ENCODE measurements around the gene SWSAP1. TPM values are rescaled to one million over a fixed set of nuclear protein-coding genes. Genes with fewer than 3 reads are reported as not detected.

The SWSAP1 gene
- total RNA-seq, 1 experiment from 2014 or later, result 3.0 TPM

DNA sequence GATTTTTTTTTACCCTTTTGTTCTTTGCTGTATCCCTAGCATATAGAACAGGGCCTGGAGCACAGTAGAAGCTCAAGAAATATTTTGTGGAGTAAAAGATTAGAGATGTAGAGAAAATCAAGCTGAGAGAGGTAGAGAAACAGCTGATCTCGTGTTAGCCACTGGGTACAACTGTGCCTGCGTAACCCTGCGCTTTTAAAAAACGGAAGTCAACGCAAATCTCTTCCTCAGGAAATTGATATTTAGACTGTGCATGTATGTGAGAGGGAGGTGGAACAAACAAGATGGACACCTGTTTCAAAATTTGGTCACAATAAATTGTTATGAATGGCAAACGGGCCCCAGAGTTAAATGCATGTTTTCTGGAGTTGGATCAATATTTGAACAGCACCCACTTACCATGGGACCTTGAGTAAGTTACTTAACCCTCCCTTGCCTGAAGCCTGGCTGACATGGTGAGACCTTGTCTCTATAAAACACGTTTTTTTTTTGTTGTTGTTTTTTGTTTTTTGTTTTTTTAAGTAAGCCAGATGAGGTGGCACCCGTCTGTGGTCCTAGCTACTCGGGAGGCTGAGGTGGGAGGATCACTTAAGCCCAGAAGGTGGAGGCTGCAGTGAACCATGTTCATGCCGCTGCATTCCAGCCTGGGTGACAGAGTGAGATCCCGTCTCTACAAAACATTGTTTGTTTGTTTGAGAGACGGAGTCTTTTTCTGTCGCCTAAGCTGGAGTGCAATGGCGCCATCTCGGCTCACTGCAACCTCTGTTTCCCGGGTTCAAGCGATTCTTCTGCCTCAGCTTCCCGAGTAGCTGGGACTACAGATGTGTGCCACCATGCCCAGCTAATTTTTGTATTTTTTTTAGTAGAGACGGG lies 12.9 kb downstream of the SWSAP1 start:
- H3K36me3 Mint-ChIP-seq, result 0 out of 2 replicates have a peak, but pooled peaks cover 3% of the 10 kb centered on the region
- H3K4me3 Mint-ChIP-seq, result no peak overlapping the region
- ATAC-seq (no peak), DNase-seq (ENCODE audit: low spot score) (no peak)
- H3K27me3 Mint-ChIP-seq (ENCODE audit: low read depth), result no peaks in the 10 kb centered on the region; the same call in 1 of the 2 replicates
- no peak overlapping the region for H3K27ac Mint-ChIP-seq
- H3K9me3 Mint-ChIP-seq, result peaks cover 9% of the 10 kb centered on the region
- ChIA-PET CTCF (interaction anchor here (0.7 to 0.8 kb wide), 2 partner anchors 26 to 505 kb away, joined by 3 to 4 read pairs; no protein-coding TSS in a partner anchor), POLR2A (no interaction called here)
- TF ChIP-seq, protein P1, sequence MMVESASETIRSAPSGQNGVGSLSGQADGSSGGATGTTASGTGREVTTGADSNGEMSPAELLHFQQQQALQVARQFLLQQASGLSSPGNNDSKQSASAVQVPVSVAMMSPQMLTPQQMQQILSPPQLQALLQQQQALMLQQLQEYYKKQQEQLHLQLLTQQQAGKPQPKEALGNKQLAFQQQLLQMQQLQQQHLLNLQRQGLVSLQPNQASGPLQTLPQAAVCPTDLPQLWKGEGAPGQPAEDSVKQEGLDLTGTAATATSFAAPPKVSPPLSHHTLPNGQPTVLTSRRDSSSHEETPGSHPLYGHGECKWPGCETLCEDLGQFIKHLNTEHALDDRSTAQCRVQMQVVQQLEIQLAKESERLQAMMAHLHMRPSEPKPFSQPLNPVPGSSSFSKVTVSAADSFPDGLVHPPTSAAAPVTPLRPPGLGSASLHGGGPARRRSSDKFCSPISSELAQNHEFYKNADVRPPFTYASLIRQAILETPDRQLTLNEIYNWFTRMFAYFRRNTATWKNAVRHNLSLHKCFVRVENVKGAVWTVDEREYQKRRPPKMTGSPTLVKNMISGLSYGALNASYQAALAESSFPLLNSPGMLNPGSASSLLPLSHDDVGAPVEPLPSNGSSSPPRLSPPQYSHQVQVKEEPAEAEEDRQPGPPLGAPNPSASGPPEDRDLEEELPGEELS (CRISPR knock-in tag; IDR thresholded peaks at IDR 0.05), result no peak
- TF ChIP-seq ZNF121 (CRISPR knock-in tag; IDR thresholded peaks at IDR 0.05) (no peak), ZNF219 (CRISPR knock-in tag; IDR thresholded peaks at IDR 0.05; ENCODE audit: borderline replicate concordance) (no peak), MYBL2 (CRISPR knock-in tag; IDR thresholded peaks at IDR 0.05) (no peak), ZNF138 (CRISPR knock-in tag; conservative IDR thresholded peaks at IDR 0.05) (no peak), FOXJ3 (CRISPR knock-in tag; IDR thresholded peaks at IDR 0.05; ENCODE audit: borderline replicate concordance) (no peak)
- TF ChIP-seq, protein P2, sequence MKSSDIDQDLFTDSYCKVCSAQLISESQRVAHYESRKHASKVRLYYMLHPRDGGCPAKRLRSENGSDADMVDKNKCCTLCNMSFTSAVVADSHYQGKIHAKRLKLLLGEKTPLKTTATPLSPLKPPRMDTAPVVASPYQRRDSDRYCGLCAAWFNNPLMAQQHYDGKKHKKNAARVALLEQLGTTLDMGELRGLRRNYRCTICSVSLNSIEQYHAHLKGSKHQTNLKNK (CRISPR knock-in tag; IDR thresholded peaks at IDR 0.05), result no peak
- TF ChIP-seq, protein P3, sequence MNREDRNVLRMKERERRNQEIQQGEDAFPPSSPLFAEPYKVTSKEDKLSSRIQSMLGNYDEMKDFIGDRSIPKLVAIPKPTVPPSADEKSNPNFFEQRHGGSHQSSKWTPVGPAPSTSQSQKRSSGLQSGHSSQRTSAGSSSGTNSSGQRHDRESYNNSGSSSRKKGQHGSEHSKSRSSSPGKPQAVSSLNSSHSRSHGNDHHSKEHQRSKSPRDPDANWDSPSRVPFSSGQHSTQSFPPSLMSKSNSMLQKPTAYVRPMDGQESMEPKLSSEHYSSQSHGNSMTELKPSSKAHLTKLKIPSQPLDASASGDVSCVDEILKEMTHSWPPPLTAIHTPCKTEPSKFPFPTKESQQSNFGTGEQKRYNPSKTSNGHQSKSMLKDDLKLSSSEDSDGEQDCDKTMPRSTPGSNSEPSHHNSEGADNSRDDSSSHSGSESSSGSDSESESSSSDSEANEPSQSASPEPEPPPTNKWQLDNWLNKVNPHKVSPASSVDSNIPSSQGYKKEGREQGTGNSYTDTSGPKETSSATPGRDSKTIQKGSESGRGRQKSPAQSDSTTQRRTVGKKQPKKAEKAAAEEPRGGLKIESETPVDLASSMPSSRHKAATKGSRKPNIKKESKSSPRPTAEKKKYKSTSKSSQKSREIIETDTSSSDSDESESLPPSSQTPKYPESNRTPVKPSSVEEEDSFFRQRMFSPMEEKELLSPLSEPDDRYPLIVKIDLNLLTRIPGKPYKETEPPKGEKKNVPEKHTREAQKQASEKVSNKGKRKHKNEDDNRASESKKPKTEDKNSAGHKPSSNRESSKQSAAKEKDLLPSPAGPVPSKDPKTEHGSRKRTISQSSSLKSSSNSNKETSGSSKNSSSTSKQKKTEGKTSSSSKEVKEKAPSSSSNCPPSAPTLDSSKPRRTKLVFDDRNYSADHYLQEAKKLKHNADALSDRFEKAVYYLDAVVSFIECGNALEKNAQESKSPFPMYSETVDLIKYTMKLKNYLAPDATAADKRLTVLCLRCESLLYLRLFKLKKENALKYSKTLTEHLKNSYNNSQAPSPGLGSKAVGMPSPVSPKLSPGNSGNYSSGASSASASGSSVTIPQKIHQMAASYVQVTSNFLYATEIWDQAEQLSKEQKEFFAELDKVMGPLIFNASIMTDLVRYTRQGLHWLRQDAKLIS (CRISPR knock-in tag; IDR thresholded peaks at IDR 0.05; ENCODE audit: borderline replicate concordance), result no peak
- TF ChIP-seq, protein P4, sequence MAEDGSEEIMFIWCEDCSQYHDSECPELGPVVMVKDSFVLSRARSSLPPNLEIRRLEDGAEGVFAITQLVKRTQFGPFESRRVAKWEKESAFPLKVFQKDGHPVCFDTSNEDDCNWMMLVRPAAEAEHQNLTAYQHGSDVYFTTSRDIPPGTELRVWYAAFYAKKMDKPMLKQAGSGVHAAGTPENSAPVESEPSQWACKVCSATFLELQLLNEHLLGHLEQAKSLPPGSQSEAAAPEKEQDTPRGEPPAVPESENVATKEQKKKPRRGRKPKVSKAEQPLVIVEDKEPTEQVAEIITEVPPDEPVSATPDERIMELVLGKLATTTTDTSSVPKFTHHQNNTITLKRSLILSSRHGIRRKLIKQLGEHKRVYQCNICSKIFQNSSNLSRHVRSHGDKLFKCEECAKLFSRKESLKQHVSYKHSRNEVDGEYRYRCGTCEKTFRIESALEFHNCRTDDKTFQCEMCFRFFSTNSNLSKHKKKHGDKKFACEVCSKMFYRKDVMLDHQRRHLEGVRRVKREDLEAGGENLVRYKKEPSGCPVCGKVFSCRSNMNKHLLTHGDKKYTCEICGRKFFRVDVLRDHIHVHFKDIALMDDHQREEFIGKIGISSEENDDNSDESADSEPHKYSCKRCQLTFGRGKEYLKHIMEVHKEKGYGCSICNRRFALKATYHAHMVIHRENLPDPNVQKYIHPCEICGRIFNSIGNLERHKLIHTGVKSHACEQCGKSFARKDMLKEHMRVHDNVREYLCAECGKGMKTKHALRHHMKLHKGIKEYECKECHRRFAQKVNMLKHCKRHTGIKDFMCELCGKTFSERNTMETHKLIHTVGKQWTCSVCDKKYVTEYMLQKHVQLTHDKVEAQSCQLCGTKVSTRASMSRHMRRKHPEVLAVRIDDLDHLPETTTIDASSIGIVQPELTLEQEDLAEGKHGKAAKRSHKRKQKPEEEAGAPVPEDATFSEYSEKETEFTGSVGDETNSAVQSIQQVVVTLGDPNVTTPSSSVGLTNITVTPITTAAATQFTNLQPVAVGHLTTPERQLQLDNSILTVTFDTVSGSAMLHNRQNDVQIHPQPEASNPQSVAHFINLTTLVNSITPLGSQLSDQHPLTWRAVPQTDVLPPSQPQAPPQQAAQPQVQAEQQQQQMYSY (CRISPR knock-in tag; IDR thresholded peaks at IDR 0.05), result no peak
- H3K4me1 Mint-ChIP-seq, result peaks cover 5% of the 10 kb centered on the region; the same call in 1 of the 2 replicates

DNA sequence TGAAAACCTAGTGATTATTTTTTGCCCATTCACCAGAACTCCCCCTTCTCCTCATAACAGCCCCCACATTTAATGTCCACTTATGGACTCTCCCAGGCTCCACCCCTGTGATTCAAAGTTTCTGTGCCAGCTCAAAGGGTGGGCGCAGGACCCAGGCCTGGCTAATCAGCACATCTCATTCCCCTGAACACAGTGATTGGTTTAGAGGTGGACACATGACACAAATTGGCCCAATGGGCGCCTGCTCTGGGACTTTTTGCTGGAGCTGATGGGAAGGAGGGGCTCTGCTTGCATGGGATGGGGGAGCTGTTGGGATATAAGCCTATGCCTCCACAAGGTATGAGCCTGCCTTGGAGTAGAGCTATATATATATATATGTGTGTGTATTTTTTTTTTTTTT lies 15.9 kb downstream of the SWSAP1 start:
- no peak overlapping the region for H3K27ac Mint-ChIP-seq
- H3K27me3 Mint-ChIP-seq (ENCODE audit: low read depth), result no peaks in the 10 kb centered on the region; the same call in 1 of the 2 replicates
- H3K4me3 Mint-ChIP-seq, result no peak overlapping the region
- peaks cover 13% of the 10 kb centered on the region for H3K9me3 Mint-ChIP-seq
- no peak for DNase-seq (ENCODE audit: low spot score)
- H3K36me3 Mint-ChIP-seq, result peaks cover 16% of the 10 kb centered on the region
- TF ChIP-seq SP1 (CRISPR knock-in tag; conservative IDR thresholded peaks at IDR 0.05), result no peak
- TF ChIP-seq, protein P5, sequence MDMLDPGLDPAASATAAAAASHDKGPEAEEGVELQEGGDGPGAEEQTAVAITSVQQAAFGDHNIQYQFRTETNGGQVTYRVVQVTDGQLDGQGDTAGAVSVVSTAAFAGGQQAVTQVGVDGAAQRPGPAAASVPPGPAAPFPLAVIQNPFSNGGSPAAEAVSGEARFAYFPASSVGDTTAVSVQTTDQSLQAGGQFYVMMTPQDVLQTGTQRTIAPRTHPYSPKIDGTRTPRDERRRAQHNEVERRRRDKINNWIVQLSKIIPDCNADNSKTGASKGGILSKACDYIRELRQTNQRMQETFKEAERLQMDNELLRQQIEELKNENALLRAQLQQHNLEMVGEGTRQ (CRISPR knock-in tag; IDR thresholded peaks at IDR 0.05), result peak; percentile 54; the same call in 1 of the 2 replicates
- CTCF ChIA-PET, result interaction anchor here (1.3 to 3.4 kb wide), 4 partner anchors 7 to 45 kb away, joined by 4 to 26 read pairs (median 9); partner anchors contain the start of gene PRKCSH
- ATAC-seq, result peak; percentile 38; the same call in 1 of the 2 replicates
- H3K4me1 Mint-ChIP-seq, result peaks cover 4% of the 10 kb centered on the region
- POLR2A ChIA-PET, result interaction anchor here (1.4 kb wide), 1 partner anchor 9 kb away, joined by 5 read pairs; no protein-coding TSS in a partner anchor

All from WTC11 (cell line).